ENCODE data around the gene MXI1.

The MXI1 gene

DNA sequence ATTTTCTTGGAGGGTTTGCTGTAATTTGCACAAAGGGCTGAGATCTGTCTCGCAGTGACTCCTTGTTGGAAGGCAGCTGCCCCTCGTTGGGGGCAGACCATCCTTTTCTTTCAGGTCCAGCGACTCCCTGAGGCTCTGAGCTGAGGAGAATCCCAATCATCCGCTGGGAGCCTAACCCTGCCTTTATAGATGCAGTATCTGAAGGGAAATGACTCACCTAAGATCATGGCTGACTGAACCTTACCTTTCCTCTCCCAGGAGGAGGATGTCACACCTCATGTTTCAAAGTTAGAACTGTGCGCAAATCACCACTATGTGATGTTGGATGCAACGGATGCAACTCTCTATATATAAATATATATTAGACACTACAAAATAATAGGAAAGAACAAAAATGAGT lies 36.4 kb upstream of the MXI1 start:
- no peak for DNase-seq (ENCODE audit: extremely low read depth, low read depth)

DNA sequence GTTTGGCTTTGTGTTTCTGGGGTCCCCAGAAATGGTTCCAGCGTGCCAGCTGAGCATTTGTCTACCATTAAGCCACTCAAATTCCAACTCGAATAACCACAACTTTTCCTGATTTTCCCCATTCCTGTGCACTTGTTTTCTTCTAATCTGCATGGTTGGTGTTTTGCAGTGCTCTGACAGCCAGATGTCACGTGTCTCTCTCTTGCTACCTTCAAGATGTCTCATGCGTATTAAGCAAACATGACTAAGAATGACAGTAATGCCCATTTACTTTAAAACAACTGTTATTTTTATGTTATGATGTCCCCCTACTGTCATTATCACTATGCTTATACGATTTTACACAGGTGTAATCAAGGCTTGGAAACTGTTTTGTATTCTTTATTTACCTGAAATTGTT lies 35.2 kb upstream of the MXI1 start:
- TF ChIP-seq, protein P1, sequence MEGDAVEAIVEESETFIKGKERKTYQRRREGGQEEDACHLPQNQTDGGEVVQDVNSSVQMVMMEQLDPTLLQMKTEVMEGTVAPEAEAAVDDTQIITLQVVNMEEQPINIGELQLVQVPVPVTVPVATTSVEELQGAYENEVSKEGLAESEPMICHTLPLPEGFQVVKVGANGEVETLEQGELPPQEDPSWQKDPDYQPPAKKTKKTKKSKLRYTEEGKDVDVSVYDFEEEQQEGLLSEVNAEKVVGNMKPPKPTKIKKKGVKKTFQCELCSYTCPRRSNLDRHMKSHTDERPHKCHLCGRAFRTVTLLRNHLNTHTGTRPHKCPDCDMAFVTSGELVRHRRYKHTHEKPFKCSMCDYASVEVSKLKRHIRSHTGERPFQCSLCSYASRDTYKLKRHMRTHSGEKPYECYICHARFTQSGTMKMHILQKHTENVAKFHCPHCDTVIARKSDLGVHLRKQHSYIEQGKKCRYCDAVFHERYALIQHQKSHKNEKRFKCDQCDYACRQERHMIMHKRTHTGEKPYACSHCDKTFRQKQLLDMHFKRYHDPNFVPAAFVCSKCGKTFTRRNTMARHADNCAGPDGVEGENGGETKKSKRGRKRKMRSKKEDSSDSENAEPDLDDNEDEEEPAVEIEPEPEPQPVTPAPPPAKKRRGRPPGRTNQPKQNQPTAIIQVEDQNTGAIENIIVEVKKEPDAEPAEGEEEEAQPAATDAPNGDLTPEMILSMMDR (IDR thresholded peaks at IDR 0.05; ENCODE audit: low read depth, low read length): no peak
- DNase-seq (ENCODE audit: extremely low read depth, low read depth): no peak

More for the DNA sequence above, 36.4 kb upstream of the MXI1 start:
- TF ChIP-seq, protein P1 (IDR thresholded peaks at IDR 0.05; ENCODE audit: low read depth, low read length): no peak

DNA sequence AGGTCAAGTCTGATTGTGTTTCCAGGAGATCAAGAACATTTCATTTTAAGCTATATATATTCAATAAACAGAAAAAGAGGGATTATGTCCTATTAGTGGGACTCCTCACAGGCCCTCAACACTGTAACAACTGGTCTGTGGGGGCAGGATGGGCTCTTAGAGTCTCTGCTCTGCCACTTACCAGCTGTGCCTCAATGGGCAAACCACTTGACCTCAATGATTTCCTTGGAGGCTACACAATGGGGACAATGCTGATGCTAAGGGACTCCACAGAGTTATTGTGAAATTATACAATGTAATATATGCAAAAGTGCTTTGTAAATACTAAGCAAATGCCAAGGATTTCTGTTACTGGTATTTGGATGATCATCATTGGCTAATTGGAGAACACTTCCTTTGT lies 33.2 kb upstream of the MXI1 start:
- TF ChIP-seq, protein P1 (IDR thresholded peaks at IDR 0.05; ENCODE audit: low read depth, low read length): no peak
- no peak for DNase-seq (ENCODE audit: extremely low read depth, low read depth)

DNA sequence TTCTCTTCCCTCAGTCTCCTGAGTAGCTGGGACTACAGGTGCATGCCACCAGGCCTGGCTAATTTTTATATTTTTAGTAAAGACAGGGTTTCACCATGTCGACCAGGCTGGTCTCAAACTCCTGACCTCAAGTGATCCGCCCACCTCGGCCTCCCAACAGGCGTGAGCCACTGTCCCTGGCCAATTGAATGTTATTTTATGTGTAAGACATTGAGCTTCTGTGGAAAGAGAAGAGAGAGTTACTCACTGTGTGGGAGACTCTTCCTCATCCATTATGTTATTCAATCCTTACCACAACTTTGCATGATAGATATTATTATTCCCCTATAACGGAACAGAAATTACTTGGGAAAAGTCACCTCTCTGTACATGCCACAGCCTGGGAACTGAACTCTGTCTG lies 32.6 kb upstream of the MXI1 start:
- DNase-seq (ENCODE audit: extremely low read depth, low read depth): no peak
- TF ChIP-seq, protein P1 (IDR thresholded peaks at IDR 0.05; ENCODE audit: low read depth, low read length): no peak

DNA sequence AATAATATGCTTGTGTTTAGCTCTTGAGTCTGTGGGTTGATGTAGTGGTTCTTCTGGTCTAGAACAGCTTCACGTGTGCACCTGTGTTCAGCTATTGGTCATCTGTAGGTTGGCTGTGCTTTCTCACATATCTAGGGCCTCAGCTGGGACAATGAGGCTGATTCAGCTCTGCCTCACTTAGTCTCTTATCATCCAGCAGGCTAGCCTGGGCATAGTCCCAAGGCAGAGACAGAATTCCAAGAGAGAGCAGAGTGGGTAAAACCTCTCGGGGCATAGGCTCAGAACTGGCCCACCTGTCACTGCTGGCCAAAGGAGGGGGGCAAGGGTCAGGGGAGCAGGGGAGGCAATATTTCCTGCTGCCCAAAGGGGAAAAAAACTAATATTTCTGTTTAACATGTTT lies 32.0 kb upstream of the MXI1 start:
- DNase-seq (ENCODE audit: extremely low read depth, low read depth): no peak
- TF ChIP-seq, protein P1 (IDR thresholded peaks at IDR 0.05; ENCODE audit: low read depth, low read length): no peak

DNA sequence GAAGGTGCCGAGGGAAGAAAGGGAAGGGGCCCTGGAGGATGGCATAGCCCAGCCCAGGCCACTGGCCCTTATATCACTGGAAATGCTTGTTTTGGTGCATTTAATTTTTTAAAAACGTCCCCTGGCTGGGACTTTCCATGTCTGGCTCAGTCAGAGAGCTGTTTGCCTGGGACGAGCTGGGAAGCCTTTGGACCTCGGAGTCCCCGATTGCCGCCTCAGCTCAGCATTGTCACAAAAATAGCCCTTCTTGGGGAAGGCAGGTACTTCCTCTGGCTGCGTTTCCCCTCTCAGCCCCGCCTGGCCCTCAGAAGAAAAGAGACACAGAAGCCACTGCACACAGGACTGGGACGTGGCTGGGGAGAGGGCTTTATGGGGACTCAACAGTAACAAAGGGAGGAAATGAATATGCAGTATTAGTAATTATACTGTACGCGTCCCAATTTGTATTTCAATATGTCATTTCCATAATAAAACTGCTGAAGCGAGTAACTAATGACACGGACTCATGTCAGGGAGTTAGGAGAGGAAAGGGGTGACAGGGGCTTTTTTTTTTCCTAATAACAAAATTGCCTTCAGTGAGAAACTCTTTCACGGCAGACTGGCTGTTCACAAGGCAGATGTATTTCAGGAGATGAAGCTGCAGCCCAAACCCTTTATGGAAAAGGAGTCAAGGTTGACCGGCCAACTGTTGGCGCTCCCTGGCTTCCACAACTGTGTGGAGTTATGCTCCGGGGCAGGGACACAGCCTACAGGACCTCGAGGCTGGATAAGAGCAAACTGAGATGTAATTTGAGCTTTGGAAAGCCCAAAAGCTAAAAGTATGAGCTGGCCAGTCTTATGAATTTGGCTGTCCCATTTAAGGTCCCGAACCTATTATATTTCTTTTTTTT lies 31.0 kb upstream of the MXI1 start:
- DNase-seq (ENCODE audit: extremely low read depth, low read depth): no peak
- TF ChIP-seq, protein P1 (IDR thresholded peaks at IDR 0.05; ENCODE audit: low read depth, low read length): no peak

DNA sequence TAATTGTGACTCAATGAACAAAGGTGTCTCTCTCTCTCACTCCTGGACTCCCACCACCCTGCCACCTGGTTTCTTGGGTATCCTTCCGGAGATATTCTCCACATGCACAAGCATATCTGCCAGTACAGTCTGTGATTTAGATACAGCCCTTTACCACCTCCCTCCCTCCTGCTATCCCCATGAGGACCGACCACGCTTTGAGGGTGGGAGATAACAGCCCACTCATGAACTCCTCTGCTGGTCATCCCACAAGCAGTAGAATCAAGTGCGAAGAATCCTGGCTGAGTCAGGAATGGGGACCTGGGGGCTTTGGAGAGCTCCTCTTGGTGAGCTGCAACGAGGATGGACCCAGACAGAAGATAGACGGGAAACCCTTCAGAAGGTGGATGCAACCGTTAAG lies 28.2 kb upstream of the MXI1 start:
- TF ChIP-seq, protein P1 (IDR thresholded peaks at IDR 0.05; ENCODE audit: low read depth, low read length): no peak

More for the DNA sequence above, 28.2 kb upstream of the MXI1 start:
- DNase-seq (ENCODE audit: extremely low read depth, low read depth): no peak

Data from AG09319 (cell line).